IMR-90 (cell line): ENCODE data around the gene CTTN. TPM values are rescaled to one million over a fixed set of nuclear protein-coding genes. Genes with fewer than 3 reads are reported as not detected.

Experiments
- ATAC-seq: fragments of 200-7000 bp; cut with Tn5 transposase; 2 replicates; pipeline ENCODE4 v1.9.1; 2020; ENCODE audit warnings: low read depth, mild to moderate bottlenecking, moderate library complexity
- BruUV-seq: library from RNA; stranded (reverse); fragments of 400-500 nt; replicated peaks from 2 replicates; lab custom pipeline; 2021; lab: Mats Ljungman, UMichigan
- CTCF ChIA-PET: fragments of 300-600 bp; formaldehyde crosslinking; extraction: SDS; loops from one replicate; lab custom pipeline; 2021; ENCODE audit warnings: antibody characterized with exemption; lab: Yijun Ruan, JAX
- POLR2A ChIA-PET: fragments of 300-600 bp; sonication (Branson Sonifier 250); formaldehyde crosslinking; loops from one replicate; lab custom pipeline; 2022; ENCODE audit warnings: antibody characterized with exemption; ENCODE audit not compliant: unreplicated experiment; lab: Charles Lee
- DNase-seq: peaks from one replicate; pipeline ENCODE4 v3.0.0; 2013
- H2AFZ ChIP-seq: replicated peaks from 2 replicates; pipeline ENCODE3; 2013; ENCODE audit warnings: low read length, mild to moderate bottlenecking; ENCODE audit not compliant: poor library complexity
- H2AK5ac ChIP-seq: 2 replicates; pipeline ENCODE4 v1.6.1; 2013; ENCODE audit warnings: low read depth, low read length, inconsistent platforms
- H2AK9ac ChIP-seq: replicated peaks from 2 replicates; pipeline ENCODE3; 2013; ENCODE audit warnings: mild to moderate bottlenecking, low read depth, low read length, moderate library complexity; ENCODE audit not compliant: poor library complexity
- H2BK120ac ChIP-seq: 2 replicates; pipeline ENCODE4 v1.6.1; 2013; ENCODE audit warnings: low read depth, low read length, inconsistent platforms
- H2BK15ac ChIP-seq: 3 replicates; pipeline ENCODE4 v1.6.1; 2013; ENCODE audit warnings: low read depth, low read length, inconsistent platforms
- H2BK20ac ChIP-seq: 2 replicates; pipeline ENCODE4 v1.6.1; 2013; ENCODE audit warnings: low read depth, mild to moderate bottlenecking, inconsistent platforms, low read length, moderate library complexity
- H2BK5ac ChIP-seq: 2 replicates; pipeline ENCODE4 v1.6.1; 2013; ENCODE audit warnings: mild to moderate bottlenecking, low read depth, low read length, inconsistent platforms; ENCODE audit not compliant: poor library complexity, severe bottlenecking
- H3K14ac ChIP-seq: replicated peaks from 2 replicates; pipeline ENCODE4 v1.6.1; 2013; ENCODE audit warnings: low read depth, low read length, inconsistent platforms
- H3K18ac ChIP-seq: 2 replicates; pipeline ENCODE4 v1.6.1; 2013; ENCODE audit warnings: low read depth, low read length, control low read depth
- H3K23ac ChIP-seq: 2 replicates; pipeline ENCODE4 v1.6.1; 2013; ENCODE audit warnings: low read depth, low read length, inconsistent platforms
- H3K27ac ChIP-seq: 2 replicates; pipeline ENCODE4 v1.5.1; 2013; ENCODE audit warnings: mild to moderate bottlenecking, control low read depth, low read length; ENCODE audit not compliant: insufficient read depth
- H3K27me3 ChIP-seq: 2 replicates; pipeline ENCODE4 v1.6.1; 2013; ENCODE audit warnings: low read length; ENCODE audit not compliant: control insufficient read depth, insufficient read depth
- H3K36me3 ChIP-seq: 2 replicates; pipeline ENCODE4 v1.6.1; 2013; ENCODE audit warnings: low read length, mixed read lengths; ENCODE audit not compliant: control insufficient read depth, insufficient read depth
- H3K4ac ChIP-seq: 2 replicates; pipeline ENCODE4 v1.6.1; 2013; ENCODE audit warnings: low read depth, low read length, inconsistent platforms
- H3K4me1 ChIP-seq: 2 replicates; pipeline ENCODE4 v1.6.1; 2013; ENCODE audit warnings: low read length, mixed read lengths; ENCODE audit not compliant: control insufficient read depth, insufficient read depth
- H3K4me2 ChIP-seq: 2 replicates; pipeline ENCODE4 v1.6.1; 2013; ENCODE audit warnings: low read depth, mild to moderate bottlenecking, control low read depth, low read length, moderate library complexity
- H3K4me3 ChIP-seq: 2 replicates; pipeline ENCODE4 v1.5.1; 2013; ENCODE audit warnings: low read depth, mild to moderate bottlenecking, control low read depth, low read length, moderate library complexity; ENCODE audit not compliant: insufficient read depth
- H3K56ac ChIP-seq: 2 replicates; pipeline ENCODE4 v1.6.1; 2013; ENCODE audit warnings: low read length, inconsistent platforms; ENCODE audit not compliant: insufficient read depth; ENCODE audit errors: extremely low read depth
- H3K79me1 ChIP-seq, 2 experiments: 2 replicates each; pipeline ENCODE4 v1.6.1; 2013; ENCODE audit warnings: low read length in 2 of 2, inconsistent platforms in 1 of 2, low read depth in 1 of 2
- H3K9ac ChIP-seq: 2 replicates; pipeline ENCODE4 v1.6.1; 2013; ENCODE audit warnings: low read depth, low read length, control low read depth
- H3K9me1 ChIP-seq: 2 replicates; pipeline ENCODE4 v1.6.1; 2013; ENCODE audit warnings: low read length, inconsistent platforms; ENCODE audit not compliant: insufficient read depth
- H3K9me3 ChIP-seq: 2 replicates; pipeline ENCODE4 v1.6.1; 2013; ENCODE audit warnings: low read length; ENCODE audit not compliant: control insufficient read depth, insufficient read depth
- H4K20me1 ChIP-seq: 2 replicates; pipeline ENCODE4 v1.6.1; 2013; ENCODE audit warnings: low read length, inconsistent platforms; ENCODE audit not compliant: insufficient read depth
- H4K5ac ChIP-seq: 2 replicates; pipeline ENCODE4 v1.6.1; 2013; ENCODE audit warnings: mild to moderate bottlenecking, low read depth, low read length, control low read depth
- H4K8ac ChIP-seq, 2 experiments: 2 replicates each; pipeline ENCODE4 v1.6.1; 2013; ENCODE audit warnings: low read depth in 2 of 2, low read length in 2 of 2, control low read depth in 1 of 2, inconsistent platforms in 1 of 2
- H4K91ac ChIP-seq: 2 replicates; pipeline ENCODE4 v1.6.1; 2013; ENCODE audit warnings: low read depth, low read length, inconsistent platforms; ENCODE audit not compliant: insufficient read depth
- BHLHE40 ChIP-seq: fragments of 150-350 bp; IDR thresholded peaks from 2 replicates; pipeline ENCODE4 v1.6.1; 2016; ENCODE audit warnings: mild to moderate bottlenecking, low read depth, low read length
- CEBPB ChIP-seq: IDR thresholded peaks from 2 replicates; pipeline ENCODE4 v1.6.1; 2012; ENCODE audit warnings: low read depth, low read length, improper control_type of control experiment
- CHD1 ChIP-seq: IDR thresholded peaks from 2 replicates; pipeline ENCODE4 v1.6.1; 2012; ENCODE audit warnings: low read depth, low read length, improper control_type of control experiment
- CTCF ChIP-seq: conservative IDR thresholded peaks from 2 replicates; pipeline ENCODE4 v1.5.1; 2012; ENCODE audit warnings: mild to moderate bottlenecking, low read depth, low read length, improper control_type of control experiment
- ELK1 ChIP-seq: fragments of 150-350 bp; IDR thresholded peaks from 2 replicates; pipeline ENCODE4 v1.6.1; 2016; ENCODE audit warnings: low read depth, mild to moderate bottlenecking, low read length, moderate library complexity, borderline replicate concordance
- FOS ChIP-seq: fragments of 150-350 bp; IDR thresholded peaks from 2 replicates; pipeline ENCODE4 v1.6.1; 2016; ENCODE audit warnings: low read depth, low read length
- MAFK ChIP-seq: IDR thresholded peaks from 2 replicates; pipeline ENCODE4 v1.6.1; 2012; ENCODE audit warnings: low read depth, low read length, improper control_type of control experiment
- MAZ ChIP-seq: IDR thresholded peaks from 2 replicates; pipeline ENCODE4 v1.6.1; 2012; ENCODE audit warnings: low read depth, mild to moderate bottlenecking, low read length, improper control_type of control experiment, moderate library complexity, borderline replicate concordance
- MXI1 ChIP-seq: IDR thresholded peaks from 2 replicates; pipeline ENCODE4 v1.6.1; 2012; ENCODE audit warnings: low read depth, mild to moderate bottlenecking, low read length, moderate library complexity, borderline replicate concordance
- NFE2L2 ChIP-seq: fragments of 150-350 bp; IDR thresholded peaks from 2 replicates; pipeline ENCODE4 v1.6.1; 2016; ENCODE audit warnings: low read depth, mild to moderate bottlenecking, low read length
- POLR2A ChIP-seq: IDR thresholded peaks from 2 replicates; pipeline ENCODE4 v1.6.1; 2012; ENCODE audit warnings: mild to moderate bottlenecking, low read depth, low read length
- RAD21 ChIP-seq: IDR thresholded peaks from 2 replicates; pipeline ENCODE4 v1.6.1; 2012; ENCODE audit warnings: low read length, improper control_type of control experiment
- RCOR1 ChIP-seq: IDR thresholded peaks from 2 replicates; pipeline ENCODE4 v1.6.1; 2012; ENCODE audit warnings: mild to moderate bottlenecking, low read length, improper control_type of control experiment; ENCODE audit not compliant: insufficient replicate concordance
- USF2 ChIP-seq: fragments of 150-350 bp; IDR thresholded peaks from 2 replicates; pipeline ENCODE4 v1.6.1; 2017; ENCODE audit warnings: mild to moderate bottlenecking, antibody characterized with exemption, low read length, low read depth
- WGBS, 2 experiments: methylation state at CpG; one replicate each; pipeline versions ENCODE4 v1.1.5 to v1.1.7; 2013; ENCODE audit warnings: missing lambda C conversion rate in 2 of 2; ENCODE audit not compliant: insufficient read length in 1 of 2; ENCODE audit errors: extremely low coverage in 2 of 2; 5-methylcytosine and 5-hydroxymethylcytosine counted together
- dilution Hi-C: fragments of 300-500 bp; cut with HindIII; formaldehyde crosslinking; loops from one replicate; pipeline ENCODE4 v1.14.3; 2018; ENCODE audit warnings: low sequenced_read_pairs; ENCODE audit not compliant: unreplicated experiment
- in situ Hi-C: fragments of 300-500 bp; cut with MboI; formaldehyde crosslinking; loops from 3 replicates; pipeline ENCODE4 v1.14.3; 2019; ENCODE audit warnings: low sequenced_read_pairs, inconsistent platforms, mixed read lengths
- intact Hi-C: fragments of 100-400 bp; cut with micrococcal nuclease; formaldehyde crosslinking; loops from 2 replicates; pipeline ENCODE4 v1.10.0; 2022
- polyA plus RNA-seq, 3 experiments: library from polyadenylated mRNA; depleted of rRNA; stranded (reverse); fragments of >200 nt; gene quantifications; 2 replicates each; pipeline ENCODE4 v1.2.3, GENCODE V29; 2012; ENCODE audit warnings: low replicate concordance in 1 of 3
- total RNA-seq: library from RNA; depleted of rRNA; stranded (reverse); fragments of >200 nt; gene quantifications from 2 replicates; pipeline ENCODE4 v1.2.3, GENCODE V29; 2012

Gene CTTN
- total and polyA plus RNA-seq, 2 of the 4 experiments (the other 2 are of a cell fraction), result 287 to 296 TPM

GRCh38 chr11:70473186-70473872, 75.0 kb downstream of the CTTN start:
- H3K23ac ChIP-seq, result no peak overlapping the region
- no peak overlapping the region for H2AK5ac ChIP-seq
- H4K8ac ChIP-seq, result no peak overlapping the region
- no peak overlapping the region for H2BK5ac ChIP-seq
- peaks cover 4% of the 10 kb centered on the region for H3K27me3 ChIP-seq
- no peak overlapping the region for H4K5ac ChIP-seq
- H2AK9ac ChIP-seq, result no peak overlapping the region
- H3K4ac ChIP-seq, result no peak overlapping the region
- no peak overlapping the region for H2BK120ac ChIP-seq
- no peak overlapping the region for H3K14ac ChIP-seq
- no peaks in the 10 kb centered on the region for H3K79me1 ChIP-seq
- H3K4me3 ChIP-seq, result no peak overlapping the region
- no peak overlapping the region for H4K91ac ChIP-seq
- no peak overlapping the region for H3K9ac ChIP-seq
- no TSS peak for BruUV-seq
- no peak overlapping the region for H2BK15ac ChIP-seq
- H4K20me1 ChIP-seq, result no peaks in the 10 kb centered on the region; the same call in 1 of the 2 replicates
- dilution Hi-C loops, result no loop called here
- no peak overlapping the region for H3K56ac ChIP-seq
- H3K9me1 ChIP-seq, result no peaks in the 10 kb centered on the region; the same call in 1 of the 2 replicates
- no peak for TF ChIP-seq CEBPB
- TF ChIP-seq ELK1, result no peak
- no peak for TF ChIP-seq MXI1
- no peak for TF ChIP-seq USF2
- no peak for TF ChIP-seq RCOR1
- no peak for TF ChIP-seq FOS
- TF ChIP-seq POLR2A, result no peak
- TF ChIP-seq CTCF, result no peak
- TF ChIP-seq NFE2L2, result no peak
- no peak for TF ChIP-seq CHD1
- no peak for TF ChIP-seq RAD21
- TF ChIP-seq MAFK, result no peak
- TF ChIP-seq MAZ, result no peak
- no peak for TF ChIP-seq BHLHE40
- H2BK20ac ChIP-seq, result no peak overlapping the region
- in situ Hi-C loops, result no loop called here
- H3K27ac ChIP-seq, result no peak overlapping the region
- intact Hi-C loops, result no loop called here
- WGBS, 2 experiments, result 58% methylated on average over 5 of the region's 22 CpGs; no CpG with 5 or more reads in 1 of the 2 experiments
- H3K36me3 ChIP-seq, result peaks cover 7% of the 10 kb centered on the region; the same call in 1 of the 2 replicates
- ATAC-seq (no peak), DNase-seq (no peak)
- H2AFZ ChIP-seq, result no peak overlapping the region
- H3K4me1 ChIP-seq, result peaks cover 2% of the 10 kb centered on the region; the same call in 1 of the 2 replicates
- H3K9me3 ChIP-seq, result no peaks in the 10 kb centered on the region
- CTCF ChIA-PET, result no interaction called here
- POLR2A ChIA-PET, result no interaction called here
- no peak overlapping the region for H3K4me2 ChIP-seq
- no peak overlapping the region for H3K18ac ChIP-seq
